ENCODE results near the gene BMPR2. TPM values are rescaled to one million over a fixed set of nuclear protein-coding genes. Genes with fewer than 3 reads are reported as not detected.

Gene BMPR2
- total and polyA plus RNA-seq, 2 of the 4 experiments (the other 2 are of a cell fraction), result 17.0 to 30.1 TPM

DNA sequence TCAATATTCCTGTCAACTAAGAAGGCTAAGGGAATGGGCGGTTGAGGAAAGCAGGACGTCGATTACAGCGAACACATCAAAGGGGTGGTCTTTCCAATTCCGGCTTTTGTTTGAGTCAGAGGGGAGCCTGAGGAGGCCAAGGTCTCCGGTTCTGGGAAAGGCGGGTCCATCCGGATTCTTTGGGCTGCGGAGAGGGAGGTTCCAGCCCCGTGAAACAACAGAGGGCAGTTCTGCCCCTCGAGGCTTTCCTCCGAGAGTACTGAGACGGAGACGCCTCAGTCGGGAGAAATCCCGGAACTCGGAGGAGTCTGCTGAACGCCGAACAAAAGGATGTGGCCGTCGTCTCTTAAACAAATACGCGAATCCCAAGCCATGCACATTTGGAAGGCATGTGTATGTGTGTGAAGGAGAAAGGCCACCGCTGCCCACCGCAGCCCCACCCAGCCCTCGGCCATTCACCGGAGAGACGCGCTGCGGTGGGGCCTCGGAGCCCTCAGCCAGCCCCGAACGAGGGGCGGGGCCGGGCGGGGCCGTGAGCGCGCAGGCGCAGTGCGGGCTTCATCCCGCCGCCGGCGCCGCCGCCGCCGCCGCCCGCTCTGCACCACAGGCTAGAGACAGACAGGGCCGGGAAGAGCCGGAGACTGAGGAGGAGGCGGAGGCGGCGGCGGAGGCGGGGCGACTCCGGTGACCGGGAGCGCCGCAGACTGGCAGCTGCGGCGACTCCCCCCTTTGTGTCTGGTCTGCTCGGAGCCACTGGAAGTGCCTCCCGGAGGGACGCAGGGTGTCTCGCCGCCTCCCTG lies at the start of gene BMPR2 (continued):
- TF ChIP-seq RAD21 (IDR thresholded peaks at IDR 0.05; ENCODE audit: low read length), result no peak
- no peak for TF ChIP-seq SMC3 (IDR thresholded peaks at IDR 0.05; ENCODE audit: low read depth, low read length)

DNA sequence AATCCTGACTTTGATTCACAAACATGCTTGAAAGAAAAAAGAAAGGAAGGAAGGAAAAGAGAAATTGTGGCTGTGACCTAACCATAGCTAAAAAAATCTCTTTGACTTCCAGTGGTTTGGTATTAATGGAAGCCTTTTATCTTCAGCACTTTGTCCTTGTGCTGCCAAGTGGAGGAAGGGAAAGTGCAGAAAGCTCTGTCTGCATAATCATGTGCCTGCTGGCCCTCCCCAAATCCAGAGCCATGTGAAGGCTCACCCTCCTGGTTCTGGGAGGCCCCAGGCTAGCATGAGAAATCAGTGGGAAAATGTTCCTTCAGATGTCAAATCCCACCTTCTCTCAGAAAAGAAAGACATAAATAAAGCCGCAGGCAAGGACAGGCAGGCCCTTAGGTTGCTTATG lies 48.3 kb upstream of the BMPR2 start:
- Histone ChIP-seq H3K4ac (ENCODE audit: low read depth, low read length) (no peak overlapping the region), H4K91ac (ENCODE audit: insufficient read depth, low read depth, low read length) (no peak overlapping the region), H4K8ac (ENCODE audit: low read depth in 2 of 2, low read length in 2 of 2) (no peak overlapping the region), H3K23ac (ENCODE audit: low read depth, low read length) (no peak overlapping the region), H2BK15ac (ENCODE audit: low read depth, low read length) (no peak overlapping the region), H3K18ac (ENCODE audit: low read depth, low read length) (no peak overlapping the region), H2AK5ac (ENCODE audit: low read depth, low read length) (no peak overlapping the region), H4K20me1 (ENCODE audit: insufficient read depth, low read length) (no peaks in the 10 kb centered on the region), H3K4me2 (ENCODE audit: low read depth, low read length) (no peak overlapping the region), H2BK20ac (ENCODE audit: low read depth, low read length) (no peak overlapping the region), H4K5ac (ENCODE audit: low read depth, low read length) (no peak overlapping the region), H2BK5ac (ENCODE audit: low read depth, low read length, poor library complexity, severe bottlenecking) (no peak overlapping the region), H3K9ac (ENCODE audit: low read depth, low read length) (no peak overlapping the region), H2AK9ac (replicated peaks; ENCODE audit: low read depth, low read length, poor library complexity) (no peak overlapping the region), H3K9me3 (ENCODE audit: control insufficient read depth, insufficient read depth, low read length) (no peaks in the 10 kb centered on the region), H3K27me3 (ENCODE audit: control insufficient read depth, insufficient read depth, low read length) (no peaks in the 10 kb centered on the region), H3K9me1 (ENCODE audit: insufficient read depth, low read length) (peaks cover 4% of the 10 kb centered on the region), H3K56ac (ENCODE audit: extremely low read depth, insufficient read depth, low read length) (no peak overlapping the region), H3K14ac (replicated peaks; ENCODE audit: low read depth, low read length) (no peak overlapping the region), H2AFZ (replicated peaks; ENCODE audit: low read length, poor library complexity) (no peak overlapping the region), H3K27ac (ENCODE audit: insufficient read depth, low read length) (no peak overlapping the region), H3K4me3 (ENCODE audit: insufficient read depth, low read depth, low read length) (no peak overlapping the region), H2BK120ac (ENCODE audit: low read depth, low read length) (no peak overlapping the region), H3K36me3 (ENCODE audit: control insufficient read depth, insufficient read depth, low read length) (peaks cover 1% of the 10 kb centered on the region; the same call in 1 of the 2 replicates), H3K4me1 (ENCODE audit: control insufficient read depth, insufficient read depth, low read length) (no peaks in the 10 kb centered on the region), H3K79me1 (ENCODE audit: low read depth in 1 of 2, low read length in 2 of 2) (no peaks in the 10 kb centered on the region)
- no peak for ATAC-seq (ENCODE audit: low read depth)
- TF ChIP-seq, protein P1, sequence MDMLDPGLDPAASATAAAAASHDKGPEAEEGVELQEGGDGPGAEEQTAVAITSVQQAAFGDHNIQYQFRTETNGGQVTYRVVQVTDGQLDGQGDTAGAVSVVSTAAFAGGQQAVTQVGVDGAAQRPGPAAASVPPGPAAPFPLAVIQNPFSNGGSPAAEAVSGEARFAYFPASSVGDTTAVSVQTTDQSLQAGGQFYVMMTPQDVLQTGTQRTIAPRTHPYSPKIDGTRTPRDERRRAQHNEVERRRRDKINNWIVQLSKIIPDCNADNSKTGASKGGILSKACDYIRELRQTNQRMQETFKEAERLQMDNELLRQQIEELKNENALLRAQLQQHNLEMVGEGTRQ (IDR thresholded peaks at IDR 0.05; ENCODE audit: low read depth, low read length), result no peak
- TF ChIP-seq MAFK (IDR thresholded peaks at IDR 0.05; ENCODE audit: low read depth, low read length) (no peak), NFE2L2 (IDR thresholded peaks at IDR 0.05; ENCODE audit: low read depth, low read length) (no peak), MAZ (IDR thresholded peaks at IDR 0.05; ENCODE audit: borderline replicate concordance, low read depth, low read length) (no peak), RAD21 (IDR thresholded peaks at IDR 0.05; ENCODE audit: low read length) (no peak)
- TF ChIP-seq, protein P2, sequence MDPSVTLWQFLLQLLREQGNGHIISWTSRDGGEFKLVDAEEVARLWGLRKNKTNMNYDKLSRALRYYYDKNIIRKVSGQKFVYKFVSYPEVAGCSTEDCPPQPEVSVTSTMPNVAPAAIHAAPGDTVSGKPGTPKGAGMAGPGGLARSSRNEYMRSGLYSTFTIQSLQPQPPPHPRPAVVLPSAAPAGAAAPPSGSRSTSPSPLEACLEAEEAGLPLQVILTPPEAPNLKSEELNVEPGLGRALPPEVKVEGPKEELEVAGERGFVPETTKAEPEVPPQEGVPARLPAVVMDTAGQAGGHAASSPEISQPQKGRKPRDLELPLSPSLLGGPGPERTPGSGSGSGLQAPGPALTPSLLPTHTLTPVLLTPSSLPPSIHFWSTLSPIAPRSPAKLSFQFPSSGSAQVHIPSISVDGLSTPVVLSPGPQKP (IDR thresholded peaks at IDR 0.05; ENCODE audit: borderline replicate concordance, low read depth, low read length), result no peak
- in situ Hi-C loops (cut with MboI; ENCODE audit: low sequenced_read_pairs), result no loop called here
- WGBS, 2 experiments (ENCODE audit: extremely low coverage in 2 of 2, insufficient read length in 1 of 2), result no CpG with 5 or more reads among the region's 1 CpG
- intact Hi-C loops (cut with micrococcal nuclease), result no loop called here
- ChIA-PET POLR2A (ENCODE audit: unreplicated experiment) (no interaction called here), CTCF (interaction anchor here (1.0 kb wide), 1 partner anchor 159 kb away, joined by 3 read pairs; no protein-coding TSS in a partner anchor)
- DNase-seq, result no peak
- no TSS peak for BruUV-seq (replicated peaks)
- dilution Hi-C loops (cut with HindIII; ENCODE audit: low sequenced_read_pairs, unreplicated experiment), result no loop called here
